GM15510 (cell line): Measurements from ENCODE around the gene TAX1BP1.

Experiments used
- POLR2A ChIP-seq: IDR thresholded peaks from 3 replicates; pipeline ENCODE4 v1.6.1; 2011; ENCODE audit warnings: borderline replicate concordance; ENCODE audit not compliant: insufficient read length; ENCODE audit errors: extremely low read depth

The TAX1BP1 gene

DNA sequence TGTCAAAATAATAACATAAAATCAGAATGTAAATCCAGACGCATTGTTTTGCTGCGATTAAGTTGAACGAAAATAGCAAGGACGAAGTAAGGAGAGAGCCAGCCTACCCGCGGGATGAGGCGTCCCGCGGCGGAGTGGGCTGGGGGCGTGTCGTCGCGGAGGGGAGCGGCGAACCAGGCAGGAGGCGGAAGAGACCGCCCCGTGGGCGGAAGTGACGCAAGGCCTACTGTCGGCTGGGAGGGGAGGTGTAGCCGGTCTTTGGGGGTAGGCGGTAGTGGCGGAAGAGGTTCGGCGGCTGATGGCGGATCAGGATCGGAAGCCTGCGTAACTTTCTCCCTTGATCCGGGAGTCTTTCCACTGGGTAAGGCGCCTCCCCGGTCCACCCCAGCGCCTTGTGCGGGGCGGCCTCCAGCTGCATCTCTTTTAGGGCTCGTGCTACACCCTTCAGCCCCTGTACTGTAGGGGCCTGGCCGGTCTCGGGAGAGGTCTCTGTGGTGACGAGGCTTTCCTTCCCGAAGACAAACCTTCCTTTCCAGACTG, at the start of gene TAX1BP1:
TAX1BP1 (plus strand) TSS at position 254 of the 540 bp plus-strand sequence. CDS start 8,363 bp downstream, outside the sequence.
- peak; percentile 90 for TF ChIP-seq POLR2A

DNA sequence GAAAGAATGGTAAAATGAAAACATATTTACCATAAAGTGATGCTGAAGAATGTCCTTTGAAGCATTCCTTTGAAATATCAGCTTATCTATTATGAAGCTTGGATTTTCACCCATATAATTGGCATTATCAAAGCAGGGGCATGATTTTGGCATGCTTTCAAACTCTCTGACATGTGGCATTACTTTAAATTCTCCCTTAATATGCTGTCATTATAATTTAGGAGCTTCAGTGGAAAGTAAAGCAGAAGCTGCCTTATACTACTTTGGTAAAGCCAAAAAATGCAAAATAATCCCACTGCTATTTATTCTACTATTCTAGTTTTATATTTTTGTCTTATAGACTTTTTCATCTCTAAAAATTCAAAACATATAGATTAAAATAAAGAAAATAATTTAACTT, 49.3 kb upstream of the TAX1BP1 start:
- TF ChIP-seq POLR2A = no peak

DNA sequence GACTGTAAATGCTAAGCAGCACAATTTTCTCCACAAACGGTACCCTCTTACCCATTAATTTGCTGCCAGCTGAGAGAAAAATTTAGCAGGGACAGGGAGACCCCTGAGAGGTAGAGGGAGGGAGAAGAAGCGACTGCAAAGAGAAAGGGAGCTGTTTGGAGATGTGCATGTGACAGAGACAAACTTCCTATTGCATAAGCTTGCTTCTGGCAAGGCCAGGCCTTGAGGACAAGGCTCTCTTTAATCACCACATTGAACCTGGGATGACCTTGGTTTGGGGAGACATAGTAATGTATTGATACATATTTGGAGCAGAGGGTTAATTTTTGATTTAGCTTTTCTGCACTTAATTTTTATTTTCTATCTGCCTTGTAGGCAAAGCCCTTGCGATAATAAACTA, 46.2 kb upstream of the TAX1BP1 start:
- TF ChIP-seq POLR2A = no peak

DNA sequence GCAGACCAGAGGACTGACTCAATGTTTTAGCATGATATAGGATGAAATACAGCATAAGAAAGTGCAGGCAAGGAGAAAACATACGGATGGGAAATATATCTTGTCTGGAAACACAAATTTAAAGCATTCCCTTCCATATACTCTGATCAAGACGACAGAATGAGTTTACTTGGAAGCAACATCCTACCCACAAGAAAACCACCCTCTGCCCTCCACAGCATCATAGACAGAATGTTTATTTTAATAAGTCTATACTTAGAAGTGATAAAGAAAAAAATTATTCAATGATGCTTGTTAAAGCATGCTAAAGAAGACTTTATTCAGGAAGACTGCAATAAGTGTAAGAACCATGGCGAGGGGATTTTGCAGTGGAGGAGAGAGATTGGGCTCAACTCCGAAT, 44.9 kb upstream of the TAX1BP1 start:
- no peak for TF ChIP-seq POLR2A

DNA sequence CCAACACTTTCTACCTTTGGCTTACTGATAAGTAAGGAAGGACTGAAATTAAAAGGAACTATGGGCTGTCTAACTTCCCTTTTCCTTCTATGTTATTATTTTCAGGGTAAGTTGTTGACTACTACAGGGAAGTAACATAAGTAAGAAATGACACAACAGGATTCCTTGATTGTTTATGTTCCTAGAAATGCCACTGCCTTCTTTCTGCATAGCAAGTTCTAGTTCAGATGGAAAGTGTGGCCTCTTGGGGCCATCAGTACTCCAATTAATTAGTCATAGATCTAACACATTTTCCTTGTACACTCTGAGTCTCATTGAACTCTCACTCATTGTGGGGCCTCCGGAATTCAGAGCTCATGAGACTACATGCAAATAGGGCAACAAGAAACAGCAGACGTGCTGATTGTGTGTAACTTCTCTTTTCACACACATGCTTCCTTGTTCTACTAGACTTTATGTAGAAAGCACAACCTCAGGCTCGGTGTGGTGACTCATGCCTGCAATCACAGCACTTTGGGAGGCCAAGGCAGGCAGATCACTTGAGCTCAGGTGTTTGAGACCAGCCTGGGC, 42.0 kb upstream of the TAX1BP1 start:
- TF ChIP-seq POLR2A = no peak

DNA sequence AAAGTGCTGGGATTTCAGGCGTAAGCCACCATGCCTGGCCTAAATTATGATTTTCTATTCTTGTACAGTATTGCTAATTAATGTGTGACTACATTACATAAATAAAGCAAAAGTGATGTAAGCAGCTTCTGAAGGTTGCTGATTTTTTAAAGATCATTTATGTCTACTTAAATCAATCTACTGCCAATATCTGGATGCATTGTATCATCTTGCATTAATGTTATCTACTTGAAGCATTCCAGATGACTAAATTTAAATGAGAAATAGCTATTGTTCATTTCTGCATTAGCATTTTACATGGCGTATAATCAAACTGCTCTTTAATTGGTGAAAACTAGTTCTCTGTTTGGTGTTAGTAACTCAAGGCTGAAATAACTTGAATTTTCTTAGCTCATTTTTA, 40.2 kb upstream of the TAX1BP1 start:
- TF ChIP-seq POLR2A = no peak

DNA sequence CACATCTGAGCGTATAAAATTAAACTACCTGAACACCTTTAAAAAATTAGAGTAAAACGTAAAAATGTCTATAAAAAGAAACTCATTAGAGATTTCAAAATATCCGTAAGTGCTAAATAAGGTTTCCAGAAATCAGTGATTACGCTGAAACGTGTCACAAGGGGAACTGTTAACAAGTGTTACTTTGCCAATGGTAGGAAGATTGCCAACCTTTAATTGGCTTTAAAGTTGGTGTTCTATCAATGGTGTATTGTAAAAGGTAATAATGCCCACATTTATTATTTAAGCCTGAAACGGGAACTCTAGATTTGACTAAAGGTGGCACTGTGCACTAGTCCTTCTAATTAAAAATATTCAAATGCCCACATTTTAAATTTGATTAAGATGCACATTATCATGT, 39.5 kb upstream of the TAX1BP1 start:
- TF ChIP-seq POLR2A = no peak

DNA sequence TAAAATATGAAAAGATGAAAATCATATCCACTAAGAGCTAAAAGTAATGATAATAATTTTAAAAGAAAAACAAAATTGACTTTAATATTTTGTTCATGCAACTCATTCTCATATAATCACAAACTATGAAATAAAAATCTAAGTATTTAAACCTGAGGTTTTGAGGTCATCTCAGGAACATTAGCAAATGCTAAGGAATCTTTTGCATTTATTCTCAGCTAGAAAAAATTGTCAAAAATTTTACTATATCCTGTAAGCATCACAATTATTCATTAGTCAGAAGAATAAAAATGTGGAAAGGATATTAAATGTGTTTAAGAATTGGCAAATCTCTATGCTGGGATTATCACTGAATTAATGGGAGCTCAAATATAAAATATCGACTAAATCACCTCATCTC, 36.8 kb upstream of the TAX1BP1 start:
- TF ChIP-seq POLR2A = no peak

DNA sequence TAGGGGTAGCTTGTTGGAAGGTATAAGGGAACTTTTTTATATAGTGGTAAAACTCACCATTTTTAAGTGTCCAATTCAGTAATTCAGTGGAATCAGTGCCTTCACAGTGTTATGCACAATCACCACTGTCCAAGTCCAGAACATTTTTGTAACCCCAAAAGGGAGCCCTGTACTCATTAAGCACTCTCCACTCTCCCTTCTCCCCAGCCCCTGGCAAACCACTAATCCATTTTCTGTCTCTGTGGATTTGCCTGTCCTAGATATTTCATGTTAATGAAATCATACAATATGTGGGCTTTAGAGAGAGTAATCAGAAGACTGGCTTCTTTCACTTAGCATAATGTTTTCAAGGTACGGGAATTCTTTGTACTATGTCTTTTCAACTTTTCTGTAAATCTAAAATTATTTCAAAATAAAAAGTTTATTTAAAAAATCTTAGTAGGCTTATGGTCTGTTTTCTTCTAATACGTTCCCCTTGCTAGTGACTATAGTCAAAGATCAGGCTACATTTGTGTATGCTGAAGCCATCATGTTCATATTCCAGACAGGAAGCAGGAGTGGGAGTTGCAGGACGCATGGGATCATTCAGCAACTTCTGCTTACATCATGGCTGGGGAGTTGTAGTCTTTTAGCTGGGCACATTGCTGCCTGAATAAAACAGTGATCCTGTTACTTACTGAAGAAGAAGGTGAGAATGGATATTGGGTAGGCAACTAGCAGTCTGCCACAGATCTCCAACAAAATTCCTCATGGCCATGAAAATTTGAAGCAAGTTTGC, 35.4 kb upstream of the TAX1BP1 start:
- no peak for TF ChIP-seq POLR2A

DNA sequence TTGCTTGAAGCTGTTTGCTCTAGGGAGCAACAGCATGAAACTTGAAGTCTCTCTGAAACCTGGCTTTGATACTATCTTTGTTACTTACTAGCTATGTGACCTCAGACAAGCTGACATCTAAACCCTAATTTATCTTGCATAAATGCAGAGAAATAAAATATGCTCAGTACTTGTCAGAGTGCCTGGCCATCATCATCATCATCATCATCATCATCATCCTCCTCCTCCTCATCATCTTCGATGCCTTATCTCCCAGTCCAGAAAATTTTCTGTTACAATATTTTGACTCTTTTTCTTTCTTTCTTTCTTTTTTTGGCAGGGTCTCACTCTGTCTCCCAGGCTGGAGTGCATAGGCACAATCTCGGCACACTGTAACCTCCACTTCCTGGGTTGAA, 34.8 kb upstream of the TAX1BP1 start:
- TF ChIP-seq POLR2A = no peak

DNA sequence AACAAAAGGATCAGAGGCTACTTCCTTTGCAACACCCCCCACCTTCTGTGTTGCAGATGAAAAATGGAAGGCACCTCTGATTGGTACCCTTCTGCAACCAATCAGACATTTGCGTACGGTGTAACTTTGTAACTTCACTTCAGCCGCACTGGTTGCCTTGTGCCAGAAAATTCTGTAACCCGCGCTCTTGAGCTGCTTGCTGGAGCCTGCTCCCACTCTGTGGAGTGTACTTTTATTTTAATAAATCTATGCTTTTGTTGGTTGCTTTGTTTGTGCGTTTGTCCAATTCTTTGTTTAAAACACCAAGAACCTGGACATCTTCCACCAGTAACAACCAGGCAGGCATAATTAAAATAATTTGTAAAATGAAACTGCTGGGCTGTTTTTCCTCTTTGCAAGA, 31.5 kb upstream of the TAX1BP1 start:
- no peak for TF ChIP-seq POLR2A

DNA sequence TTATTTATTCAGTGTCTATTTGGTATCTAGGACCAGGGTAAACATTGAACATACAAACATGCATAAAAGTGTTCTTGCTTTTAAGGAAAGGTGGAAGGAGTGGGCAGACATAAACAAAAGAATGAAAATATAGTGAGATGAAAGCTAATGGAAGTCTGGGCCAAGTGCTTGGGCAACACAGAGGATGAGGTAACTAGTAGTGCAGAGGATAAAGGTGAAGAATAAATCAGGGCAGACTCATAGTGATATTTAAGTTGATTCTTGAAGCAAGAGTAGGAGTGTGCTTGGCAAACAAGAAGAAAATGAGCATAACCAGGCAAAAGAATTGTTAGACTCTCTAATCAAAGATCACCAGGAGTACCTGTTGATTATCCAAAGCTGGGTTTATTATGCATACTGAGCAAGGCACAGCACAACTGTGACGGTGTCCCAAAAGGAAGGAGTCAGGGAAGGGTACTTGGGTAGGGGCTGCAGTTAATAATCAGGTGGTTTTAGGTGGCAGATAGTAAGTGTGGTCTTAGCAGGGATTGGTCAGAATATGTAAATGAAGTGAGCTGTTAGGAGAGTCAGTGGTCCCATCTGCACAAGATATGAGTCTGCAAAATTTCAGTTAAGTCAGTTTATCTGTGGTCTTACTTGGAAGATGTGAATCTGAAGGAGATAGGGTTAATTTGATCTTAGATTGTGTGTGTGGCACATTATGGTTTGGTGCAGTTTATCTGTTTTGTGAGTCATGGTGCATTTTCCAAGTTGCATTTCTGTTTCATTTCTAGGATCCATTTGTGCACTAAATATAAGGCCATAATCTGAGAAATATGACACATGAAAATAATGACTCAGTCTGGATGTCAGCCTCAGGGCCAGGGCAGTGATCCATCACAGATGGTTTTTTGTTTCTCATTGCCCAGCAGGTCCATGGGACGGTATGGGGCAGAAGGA, 30.6 kb upstream of the TAX1BP1 start:
- TF ChIP-seq POLR2A = no peak

DNA sequence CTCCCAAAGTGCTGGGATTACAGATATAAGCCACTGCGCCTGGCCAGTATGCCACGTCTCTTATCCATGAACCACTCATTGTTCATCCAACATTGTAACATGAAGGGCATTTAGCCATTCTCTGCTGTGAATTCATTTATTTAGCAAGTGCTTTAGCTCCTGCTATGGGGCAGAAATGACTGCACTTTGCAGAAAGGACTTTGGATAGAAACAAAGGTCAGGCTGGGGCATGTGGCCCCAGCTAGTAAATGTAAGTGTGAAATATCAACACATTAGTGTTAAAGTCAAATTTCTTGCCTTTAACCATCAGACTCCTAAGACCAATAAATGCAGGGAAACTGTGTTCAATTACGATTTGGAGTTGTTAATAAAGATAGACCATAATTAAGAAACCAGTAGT, 27.7 kb upstream of the TAX1BP1 start:
- no peak for TF ChIP-seq POLR2A

DNA sequence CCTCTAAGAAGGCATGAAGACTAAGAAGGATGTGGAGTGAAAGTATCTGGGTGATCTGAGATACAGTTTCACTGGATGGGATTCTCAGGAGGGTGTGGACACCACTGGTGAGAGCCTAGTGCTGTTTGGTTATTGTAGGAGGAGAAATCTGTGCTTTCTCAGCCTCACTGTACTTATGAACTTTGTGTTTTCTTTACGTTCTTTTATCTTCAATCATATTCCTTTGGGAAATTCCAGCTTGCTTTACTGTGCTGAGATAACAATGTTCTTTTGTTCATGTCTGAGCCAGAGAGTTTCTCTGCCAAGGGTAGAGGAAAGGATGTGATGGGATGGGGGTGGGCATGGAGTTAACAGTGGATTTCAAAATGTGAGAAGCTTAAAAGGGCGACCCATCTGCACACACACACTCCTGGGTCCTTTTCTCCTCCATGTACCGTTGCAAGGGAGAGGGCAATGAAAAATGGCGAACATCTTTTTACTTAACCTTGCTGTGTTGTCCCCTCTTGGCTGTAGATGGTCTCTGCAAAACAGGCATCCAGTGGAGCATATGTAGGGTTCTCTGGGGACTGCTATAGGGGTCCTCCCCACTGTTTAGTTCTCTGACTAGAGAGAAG, 25.0 kb upstream of the TAX1BP1 start:
- no peak for TF ChIP-seq POLR2A

DNA sequence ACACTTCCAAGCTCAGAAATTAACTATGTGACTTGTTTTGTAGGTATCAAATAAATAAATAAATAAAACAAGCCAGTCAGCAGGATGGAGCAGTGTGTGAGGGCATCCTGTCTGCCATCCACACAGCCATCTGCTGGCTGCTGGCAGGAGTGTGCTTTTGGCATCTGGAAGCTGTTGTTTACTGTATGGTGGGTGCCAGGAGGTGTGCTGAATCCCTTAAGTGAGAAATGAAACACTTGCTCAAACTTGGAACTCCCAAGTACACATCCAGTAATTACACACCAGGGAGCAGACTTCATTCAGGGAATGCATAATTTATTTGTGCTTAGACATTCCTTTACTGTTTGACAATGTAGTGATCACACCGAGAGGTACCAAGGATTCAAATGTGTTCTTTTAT, 16.9 kb upstream of the TAX1BP1 start:
- TF ChIP-seq POLR2A = no peak
